Activated T-cell treated with anti-CD3 and anti-CD28 coated beads, Interleukin-2, amount 50 U/mL, for 4 hours (primary cell): ENCODE measurements around the gene LILRB1. TPM values are rescaled to one million over a fixed set of nuclear protein-coding genes. Genes with fewer than 3 reads are reported as not detected.
"Not testable (repeated sequence)": the region's sequence is repeated elsewhere in the genome, so short reads cannot be mapped to it uniquely, and the experiment has no call there.

Experiments
- ATAC-seq, 2 donors: fragments of 200-7000 bp; cut with Tn5 transposase; one replicate each; pipeline ENCODE4 v1.10.0; 2021
- DNase-seq: peaks from one replicate; pipeline ENCODE4 v3.0.0-alpha.2; 2020
- H3K27me3 Mint-ChIP-seq: one replicate; pipeline ENCODE4 v1.8.0; 2021; ENCODE audit warnings: low read depth, mixed read lengths
- H3K36me3 Mint-ChIP-seq: one replicate; pipeline ENCODE4 v1.8.0; 2022; ENCODE audit warnings: mixed read lengths; ENCODE audit not compliant: insufficient read depth
- H3K4me1 Mint-ChIP-seq: one replicate; pipeline ENCODE4 v1.8.0; 2021; ENCODE audit warnings: low read depth, mixed read lengths
- H3K4me3 Mint-ChIP-seq: one replicate; pipeline ENCODE4 v1.8.0; 2021; ENCODE audit warnings: mild to moderate bottlenecking, moderate library complexity, mixed read lengths
- H3K9me3 Mint-ChIP-seq: one replicate; pipeline ENCODE4 v1.8.0; 2021; ENCODE audit warnings: mixed read lengths
- total RNA-seq, 3 donors: library from RNA; stranded (reverse); gene quantifications; one replicate each; pipeline ENCODE4 v1.2.1, GENCODE V29; 2021

LILRB1 gene
- total RNA-seq, 3 donors from 2014 or later: 0.37 to 1.1 (median 0.83) TPM

GRCh38 chr19:54662730-54663129, 32.4 kb downstream of the LILRB1 start, which contains the start of gene LILRB4:
LILRB4 (plus strand) TSS chr19:54662985; CDS start chr19:54663034, 49 bp downstream.
- H3K4me3 Mint-ChIP-seq: no peak within 1 kb of the TSS
- H3K27me3 Mint-ChIP-seq: peaks cover 23% of the 10 kb centered on the region
- H3K9me3 Mint-ChIP-seq: no peaks in the 10 kb centered on the region
- no peak for ATAC-seq
- H3K36me3 Mint-ChIP-seq: no peaks in the 10 kb centered on the region
- no peak for DNase-seq
- H3K4me1 Mint-ChIP-seq: peaks cover 2% of the 10 kb centered on the region

GRCh38 chr19:54665530-54665929, 35.2 kb downstream of the LILRB1 start:
- H3K27me3 Mint-ChIP-seq: peaks cover 14% of the 10 kb centered on the region
- H3K9me3 Mint-ChIP-seq: peaks cover 18% of the 10 kb centered on the region
- H3K4me1 Mint-ChIP-seq: peaks cover 2% of the 10 kb centered on the region
- no peak overlapping the region for H3K4me3 Mint-ChIP-seq
- H3K36me3 Mint-ChIP-seq: no peaks in the 10 kb centered on the region
- no peak for ATAC-seq
- no peak for DNase-seq

- no peak for DNase-seq
- no peak overlapping the region for H3K4me3 Mint-ChIP-seq
- H3K9me3 Mint-ChIP-seq: peaks cover 18% of the 10 kb centered on the region
- no peak for ATAC-seq
- no peaks in the 10 kb centered on the region for H3K36me3 Mint-ChIP-seq
- peaks cover 1% of the 10 kb centered on the region for H3K4me1 Mint-ChIP-seq
- peaks cover 19% of the 10 kb centered on the region for H3K27me3 Mint-ChIP-seq
Measured at GRCh38 chr19:54667217-54667616, 36.9 kb downstream of the LILRB1 start.

GRCh38 chr19:54668353-54668752, 38.1 kb downstream of the LILRB1 start:
- H3K4me3 Mint-ChIP-seq: no peak overlapping the region
- no peak for DNase-seq
- peaks cover 18% of the 10 kb centered on the region for H3K9me3 Mint-ChIP-seq
- H3K4me1 Mint-ChIP-seq: no peaks in the 10 kb centered on the region
- H3K36me3 Mint-ChIP-seq: no peaks in the 10 kb centered on the region
- peaks cover 17% of the 10 kb centered on the region for H3K27me3 Mint-ChIP-seq
- ATAC-seq: no peak

GRCh38 chr19:54670576-54671357, 40.5 kb downstream of the LILRB1 start:
- ATAC-seq (no peak), DNase-seq (no peak)
- Mint-ChIP-seq H3K9me3 (peaks cover 18% of the 10 kb centered on the region), H3K4me3 (no peak overlapping the region), H3K4me1 (no peaks in the 10 kb centered on the region), H3K36me3 (no peaks in the 10 kb centered on the region), H3K27me3 (peaks cover 17% of the 10 kb centered on the region)

GRCh38 chr19:54673222-54673621, 42.9 kb downstream of the LILRB1 start:
- ATAC-seq (no peak), DNase-seq (no peak)
- Mint-ChIP-seq H3K27me3 (peaks cover 17% of the 10 kb centered on the region), H3K36me3 (no peaks in the 10 kb centered on the region), H3K4me1 (no peaks in the 10 kb centered on the region), H3K9me3 (peaks cover 14% of the 10 kb centered on the region), H3K4me3 (no peak overlapping the region)

GRCh38 chr19:54674021-54674617, 43.8 kb downstream of the LILRB1 start:
- no peak overlapping the region for H3K4me3 Mint-ChIP-seq
- H3K36me3 Mint-ChIP-seq: no peaks in the 10 kb centered on the region
- H3K27me3 Mint-ChIP-seq: peaks cover 20% of the 10 kb centered on the region
- no peak for ATAC-seq
- no peak for DNase-seq
- H3K4me1 Mint-ChIP-seq: no peaks in the 10 kb centered on the region
- H3K9me3 Mint-ChIP-seq: peaks cover 8% of the 10 kb centered on the region

- not testable (repeated sequence) for H3K4me1 Mint-ChIP-seq, ATAC-seq, DNase-seq, H3K4me3 Mint-ChIP-seq, H3K9me3 Mint-ChIP-seq, H3K36me3 Mint-ChIP-seq
- H3K27me3 Mint-ChIP-seq: peaks cover 14% of the 10 kb centered on the region
Measured at GRCh38 chr19:54676210-54676834, 46.0 kb downstream of the LILRB1 start.

GRCh38 chr19:54677217-54677616, 46.9 kb downstream of the LILRB1 start:
- Mint-ChIP-seq H3K36me3 (no peaks in the 10 kb centered on the region), H3K27me3 (peaks cover 9% of the 10 kb centered on the region), H3K9me3 (no peaks in the 10 kb centered on the region), H3K4me3 (no peak overlapping the region), H3K4me1 (no peaks in the 10 kb centered on the region)
- no peak for ATAC-seq
- DNase-seq: no peak

- not testable (repeated sequence) for H3K4me3 Mint-ChIP-seq, H3K9me3 Mint-ChIP-seq, H3K36me3 Mint-ChIP-seq, H3K4me1 Mint-ChIP-seq, ATAC-seq, DNase-seq
- peaks cover 20% of the 10 kb centered on the region for H3K27me3 Mint-ChIP-seq
Measured at GRCh38 chr19:54681596-54681995, 51.3 kb downstream of the LILRB1 start.

- Mint-ChIP-seq H3K4me1 (no peaks in the 10 kb centered on the region), H3K4me3 (no peak overlapping the region), H3K36me3 (no peaks in the 10 kb centered on the region), H3K27me3 (peaks cover 20% of the 10 kb centered on the region), H3K9me3 (no peaks in the 10 kb centered on the region)
- no peak for ATAC-seq
- DNase-seq: no peak
Measured at GRCh38 chr19:54682306-54682856, 52.1 kb downstream of the LILRB1 start.

- DNase-seq: no peak
- H3K27me3 Mint-ChIP-seq: peaks cover 24% of the 10 kb centered on the region
- no peak for ATAC-seq
- H3K36me3 Mint-ChIP-seq: no peaks in the 10 kb centered on the region
- no peak overlapping the region for H3K4me3 Mint-ChIP-seq
- no peaks in the 10 kb centered on the region for H3K4me1 Mint-ChIP-seq
- no peaks in the 10 kb centered on the region for H3K9me3 Mint-ChIP-seq
Measured at GRCh38 chr19:54684527-54684926, 54.2 kb downstream of the LILRB1 start.
